HG03460 (cell line): ENCODE results near the gene IGSF3.

ENCODE experiments used
- ATAC-seq: cut with Tn5 transposase; IDR thresholded peaks from one replicate; pipeline ENCODE4 v1.9.1; 2021; ENCODE audit not compliant: unreplicated experiment

IGSF3 gene

DNA sequence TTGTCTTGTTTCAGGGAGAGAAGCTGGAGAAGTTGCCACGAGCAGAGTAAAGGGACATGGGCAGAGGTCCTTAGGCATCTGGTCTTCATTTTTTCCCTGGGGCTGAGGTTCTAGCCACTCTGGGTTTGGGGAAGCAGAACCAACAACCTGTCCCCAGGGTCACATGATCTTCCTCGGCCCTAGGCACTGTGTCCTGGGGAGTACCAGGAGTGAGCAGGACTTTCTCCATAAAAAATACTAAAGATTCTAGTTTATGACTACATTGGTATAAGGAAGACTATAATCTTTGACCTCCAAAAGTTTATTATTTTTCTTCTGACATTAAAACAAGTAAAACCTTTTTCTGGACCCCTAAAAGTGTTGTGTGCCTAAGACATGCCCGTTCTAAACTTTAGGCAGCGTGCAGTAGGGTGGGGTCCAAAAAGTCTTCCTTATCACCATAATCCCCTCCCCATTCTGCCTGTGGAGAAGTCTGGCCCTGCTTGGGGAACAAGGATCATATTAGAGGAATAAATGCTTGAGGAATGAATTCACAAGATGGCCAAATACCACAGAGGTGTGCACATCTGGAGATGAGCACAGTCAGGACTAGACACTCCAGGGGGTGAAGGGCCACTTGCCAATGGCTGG is 19.3 kb upstream of the IGSF3 start:
- ATAC-seq: no peak

DNA sequence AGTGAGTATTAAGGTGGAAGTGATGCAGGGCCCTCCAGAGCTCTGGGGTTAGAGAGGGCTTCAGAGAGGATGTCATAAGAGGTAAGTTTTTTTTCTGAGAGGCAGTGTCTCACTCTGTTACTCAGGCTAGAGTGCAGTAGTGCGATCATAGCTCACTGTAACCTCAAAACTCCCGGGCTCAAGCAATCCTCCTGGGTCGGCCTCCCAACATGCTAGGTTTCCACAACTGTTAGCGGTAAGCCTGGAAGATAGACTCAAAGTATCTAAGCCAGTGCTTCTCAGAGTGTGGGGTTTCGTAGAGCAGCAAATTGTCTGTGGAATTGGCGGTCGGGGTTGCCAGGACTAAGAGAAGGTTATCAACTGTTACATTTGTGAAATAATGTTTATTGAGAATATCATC is 18.6 kb upstream of the IGSF3 start:
- no peak for ATAC-seq

DNA sequence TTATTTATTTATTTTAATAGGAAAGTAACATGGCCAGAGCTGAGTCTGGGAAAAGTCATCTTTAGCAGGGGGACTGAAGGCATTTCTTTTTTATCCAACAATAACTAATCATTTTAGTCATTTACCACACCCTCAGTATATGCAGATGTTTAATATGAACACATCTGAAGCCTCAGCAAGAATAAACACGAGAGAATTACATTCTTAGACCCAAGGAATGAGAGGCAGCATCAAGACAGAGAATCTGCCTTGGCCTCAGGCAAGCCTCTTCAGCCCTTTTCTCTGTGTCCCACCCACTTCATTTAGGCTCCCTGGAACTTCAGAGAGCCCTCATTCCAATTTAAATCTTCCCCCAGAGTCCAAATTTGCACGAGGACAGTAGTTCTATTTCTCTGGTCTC is 17.0 kb upstream of the IGSF3 start:
- no peak for ATAC-seq

DNA sequence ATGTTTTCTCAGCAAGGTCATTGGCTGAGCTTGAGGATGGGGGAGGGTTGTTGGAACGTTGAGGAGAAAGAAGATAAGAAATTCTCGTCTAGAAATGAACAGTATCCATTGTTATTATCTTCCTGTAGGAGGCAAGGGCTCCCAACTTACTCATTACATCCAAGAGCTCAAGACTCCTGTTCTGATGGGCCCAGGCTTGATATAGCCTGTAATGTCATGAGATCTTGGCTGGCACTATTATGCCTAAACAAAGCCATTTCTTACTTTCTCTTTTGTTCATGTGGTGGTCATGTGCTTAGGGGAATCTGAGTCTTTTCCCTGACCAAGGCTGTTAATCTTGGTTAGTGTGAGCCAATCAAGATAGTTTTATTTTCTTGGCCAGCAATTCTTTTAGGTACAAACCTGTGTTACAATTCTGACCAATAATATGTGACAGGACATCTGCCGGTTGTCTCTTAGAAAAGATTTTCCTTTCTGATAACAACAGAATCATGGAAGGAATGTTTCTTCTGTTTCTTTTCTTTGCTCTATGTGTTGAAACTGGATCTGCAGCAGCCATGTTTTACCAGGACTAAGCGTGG is 15.2 kb upstream of the IGSF3 start:
- no peak for ATAC-seq

DNA sequence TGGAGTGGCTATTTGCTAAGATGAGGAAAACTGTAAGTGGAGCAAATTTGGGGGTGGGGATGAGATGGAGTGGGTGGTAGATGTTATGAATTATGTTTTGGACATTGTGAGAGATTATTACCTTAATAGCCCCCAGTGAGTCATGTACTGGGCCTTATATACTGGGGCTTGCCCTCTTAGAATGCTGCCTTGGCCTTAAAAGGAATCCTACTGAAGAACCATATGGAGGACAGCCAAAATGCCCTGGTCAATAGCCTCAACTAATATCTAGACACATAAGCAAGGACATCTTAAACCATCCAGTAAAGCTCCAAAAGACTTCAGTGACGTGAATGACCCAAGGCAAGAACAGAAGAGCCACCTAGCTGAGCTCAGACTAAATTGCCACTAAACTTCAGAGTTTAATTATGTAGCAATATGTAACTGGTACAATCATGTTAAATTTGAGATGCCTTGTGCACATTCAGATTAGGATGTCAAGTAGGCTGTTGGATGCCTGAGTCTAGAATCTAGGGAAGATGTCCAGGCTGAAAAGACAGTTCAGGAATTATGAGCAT is 13.9 kb upstream of the IGSF3 start:
- no peak for ATAC-seq

DNA sequence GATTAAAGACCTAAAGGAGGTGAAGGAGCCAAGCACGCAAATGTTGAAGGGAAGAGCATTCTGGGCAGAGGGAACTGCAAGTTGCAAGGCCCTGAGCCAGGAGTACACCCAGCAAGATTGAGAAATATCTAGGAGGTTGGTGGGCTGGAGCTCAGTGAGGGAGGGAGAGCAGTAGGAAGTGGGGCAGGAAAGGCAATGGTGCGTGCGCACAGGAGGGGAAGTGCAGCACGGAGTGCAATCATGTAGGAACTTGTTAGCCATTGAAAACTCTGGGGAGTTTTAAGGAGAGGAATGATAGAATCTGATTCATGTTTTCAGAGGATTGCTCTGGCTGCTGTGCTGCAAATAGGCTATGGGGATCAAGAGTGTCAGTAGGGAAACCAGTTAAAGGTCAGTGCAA is 13.2 kb upstream of the IGSF3 start:
- ATAC-seq: no peak

DNA sequence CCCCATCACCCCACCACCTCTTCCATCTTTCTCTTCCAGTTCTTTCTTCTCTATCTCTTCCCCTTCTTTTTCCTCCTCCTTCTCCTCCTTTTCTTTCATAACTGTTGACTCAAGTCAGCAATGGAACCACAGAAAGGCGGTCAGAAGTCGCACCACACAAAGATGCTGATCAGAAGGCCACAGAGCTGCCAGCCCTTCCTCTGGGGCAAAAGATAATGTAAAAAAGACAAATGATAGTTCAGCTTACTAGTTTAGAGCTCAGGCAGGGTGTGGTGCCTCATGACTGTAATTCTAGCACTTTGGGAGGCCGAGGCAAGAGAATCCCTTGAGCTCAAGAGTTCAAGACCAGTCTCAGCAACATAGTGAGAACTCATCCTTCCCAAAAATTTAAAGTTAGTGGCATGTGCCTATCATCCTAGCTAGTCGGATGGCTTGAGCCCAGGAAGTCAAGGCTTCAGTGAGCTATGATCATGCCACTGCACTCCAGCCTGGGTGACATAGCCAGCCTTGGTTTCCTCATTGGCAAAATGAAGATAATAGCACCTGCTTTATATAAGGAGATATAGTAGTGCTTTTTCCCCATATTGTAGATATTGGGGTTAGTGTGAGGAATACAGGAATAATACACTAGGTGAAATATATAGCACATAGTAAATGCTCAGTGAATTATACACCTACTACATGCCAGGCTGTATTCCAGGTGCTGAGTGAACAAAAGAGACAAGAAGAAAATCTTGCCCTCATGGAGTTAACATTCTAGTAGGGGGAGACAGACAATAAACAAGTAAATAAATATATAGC is 12.5 kb upstream of the IGSF3 start:
- ATAC-seq: no peak

DNA sequence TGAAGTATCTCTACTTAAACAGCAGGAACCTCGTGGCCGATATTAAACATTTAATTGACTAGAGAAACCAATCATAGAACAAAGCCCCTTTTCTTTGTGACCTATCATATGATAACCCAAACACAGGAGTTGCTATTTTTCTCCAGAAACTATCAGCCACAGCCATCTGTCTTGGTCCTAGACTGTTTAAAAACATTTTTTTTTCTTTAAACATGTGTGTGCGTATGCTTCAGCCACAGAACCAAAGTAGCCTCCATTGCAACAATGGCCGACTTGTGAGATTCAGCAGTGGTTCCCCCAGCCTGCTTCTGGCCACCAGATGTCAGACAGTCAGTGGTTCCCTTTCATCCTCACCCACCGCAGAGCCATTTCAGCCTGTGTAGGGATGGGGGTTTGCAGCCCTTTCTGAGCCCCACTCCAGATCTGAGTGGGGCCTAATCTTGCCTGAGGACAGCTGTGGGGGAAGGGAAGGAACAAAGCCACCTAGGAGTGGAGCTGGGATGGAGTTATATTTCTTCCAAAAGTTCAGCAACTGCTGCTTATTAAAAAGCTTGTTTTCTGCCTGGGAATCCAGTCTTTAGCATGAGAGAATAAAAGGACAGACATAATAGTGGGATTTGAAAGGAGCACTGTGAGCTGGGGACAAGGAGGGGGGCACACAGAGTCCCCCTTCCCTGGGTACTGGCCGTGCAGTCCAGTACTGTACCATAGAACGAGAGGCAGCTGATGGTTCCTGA is 11.7 kb upstream of the IGSF3 start:
- no peak for ATAC-seq

DNA sequence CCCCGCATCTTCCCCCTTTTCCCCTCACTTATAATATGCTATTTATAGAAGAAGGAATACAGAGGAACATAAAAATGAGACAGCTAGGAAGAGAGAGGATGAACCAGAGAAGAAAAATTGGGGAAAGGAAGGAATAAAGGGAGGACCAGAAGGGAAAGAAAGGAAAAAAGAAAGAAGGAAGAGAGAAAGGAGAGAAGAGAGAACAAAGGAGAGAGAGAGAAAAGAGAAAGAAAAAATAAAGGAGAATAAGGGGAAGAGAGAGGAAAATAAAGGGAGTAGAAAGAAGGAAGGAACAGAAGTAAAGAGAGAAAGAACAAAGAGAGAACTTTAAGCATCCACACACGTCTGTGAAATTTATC is 11.2 kb upstream of the IGSF3 start:
- ATAC-seq: no peak

DNA sequence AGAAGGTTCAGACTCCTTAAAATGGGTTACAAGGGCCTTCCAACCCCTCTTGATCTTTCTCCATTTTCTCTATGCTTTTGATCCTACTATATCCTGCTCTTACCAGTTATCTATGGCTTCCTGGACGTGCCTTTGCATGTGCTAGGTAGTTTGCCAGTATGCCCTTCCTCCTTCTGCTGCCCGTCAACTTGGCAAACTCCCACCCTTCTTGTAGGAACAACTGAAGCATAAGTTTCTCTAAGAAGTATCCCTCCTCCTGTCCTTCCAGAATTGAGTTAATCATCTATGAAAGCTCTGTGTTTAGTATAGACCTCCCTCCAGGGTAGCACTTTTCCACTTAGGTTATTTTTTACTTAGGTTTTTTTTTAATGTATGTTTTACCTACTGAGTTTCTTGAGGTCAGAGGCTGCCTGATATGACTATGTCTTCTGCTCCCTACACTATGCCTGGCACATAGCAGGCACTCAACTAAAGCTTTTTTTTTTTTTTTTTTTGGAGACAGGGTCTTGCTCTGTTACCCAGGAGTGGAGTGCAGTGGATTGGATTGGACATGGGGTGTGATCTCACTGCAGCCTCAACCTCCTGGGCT is 10.0 kb upstream of the IGSF3 start:
- no peak for ATAC-seq

DNA sequence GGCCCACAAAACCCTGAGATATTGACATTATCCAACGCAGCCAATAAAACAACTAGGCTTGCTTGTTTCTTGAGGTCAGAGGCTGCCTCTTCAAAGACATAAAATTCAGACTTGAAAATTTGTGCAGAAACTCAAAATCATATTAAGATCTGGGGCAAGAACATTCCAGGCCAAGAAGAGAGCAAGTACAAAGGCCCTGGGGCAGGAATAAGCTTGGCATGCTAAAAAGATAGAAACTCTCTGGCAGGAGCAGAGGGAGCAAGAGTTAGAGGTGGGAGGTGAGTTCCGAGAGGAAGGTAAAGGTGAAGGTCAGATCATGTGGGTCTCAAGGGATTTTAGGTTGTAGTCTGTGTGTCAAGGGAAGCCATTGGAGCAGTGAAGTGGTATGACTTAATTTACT is 8.8 kb upstream of the IGSF3 start:
- no peak for ATAC-seq

DNA sequence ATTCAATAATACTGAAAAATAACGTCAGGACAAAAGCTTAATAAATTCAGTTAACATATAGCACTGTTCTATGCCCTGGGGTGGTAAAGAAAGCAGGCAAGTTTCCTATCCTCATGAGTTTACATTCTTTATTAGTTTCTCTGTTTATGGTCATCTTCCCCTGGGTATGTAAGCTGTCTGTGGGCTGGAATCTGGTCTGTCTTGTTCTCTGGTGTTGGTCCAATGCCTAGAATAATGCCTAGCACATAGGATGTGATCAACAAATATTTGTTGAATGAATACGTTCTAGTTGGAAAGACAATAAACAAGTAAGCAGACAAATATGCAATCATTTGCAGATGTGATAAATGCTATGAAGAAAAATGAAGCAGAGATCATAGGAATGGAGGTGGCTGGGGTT is 7.2 kb upstream of the IGSF3 start:
- no peak for ATAC-seq

DNA sequence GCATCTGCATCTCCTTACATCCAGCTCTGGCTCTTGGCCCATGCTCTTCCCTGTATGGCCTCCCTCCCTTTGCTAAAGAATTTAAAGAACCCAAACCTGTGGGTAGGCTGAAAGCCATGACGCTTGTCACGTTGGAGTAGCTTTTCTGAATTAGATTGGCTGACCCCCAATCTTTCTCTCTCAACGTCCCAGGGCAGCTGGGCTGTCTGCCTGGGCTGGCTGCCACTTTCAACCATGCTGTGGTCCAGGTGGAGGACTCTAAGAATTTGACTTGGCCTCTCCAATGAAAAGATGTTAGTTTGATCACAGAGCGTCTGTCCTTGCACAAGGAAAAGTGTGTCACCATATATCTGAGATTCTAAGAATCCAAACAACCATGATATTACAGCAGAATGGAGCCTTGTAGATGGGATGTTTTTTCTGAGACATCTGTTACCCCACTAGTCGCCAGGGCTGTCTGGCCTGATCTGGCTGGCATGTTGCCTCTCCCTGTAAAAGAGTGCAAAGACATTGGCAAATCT is 6.5 kb upstream of the IGSF3 start:
- no peak for ATAC-seq

DNA sequence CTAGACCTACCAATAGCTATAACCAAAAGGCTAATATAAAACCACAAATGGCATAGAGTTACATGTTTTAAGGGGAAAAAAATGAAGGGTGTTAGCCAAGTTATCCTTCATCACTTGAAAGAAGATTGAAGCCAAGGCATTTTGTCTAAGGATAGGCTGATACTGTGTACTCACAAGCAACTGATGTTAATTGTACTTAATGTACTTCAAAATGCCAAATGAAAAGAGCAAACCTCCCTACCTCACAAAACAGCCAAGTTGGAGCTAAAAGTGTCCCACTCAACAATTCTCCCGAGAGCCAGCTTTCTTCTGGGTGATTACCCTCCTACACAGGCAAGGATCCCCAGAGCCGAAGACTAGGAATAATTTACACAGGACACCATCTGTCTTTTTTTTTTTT is 4.4 kb upstream of the IGSF3 start:
- no peak for ATAC-seq

DNA sequence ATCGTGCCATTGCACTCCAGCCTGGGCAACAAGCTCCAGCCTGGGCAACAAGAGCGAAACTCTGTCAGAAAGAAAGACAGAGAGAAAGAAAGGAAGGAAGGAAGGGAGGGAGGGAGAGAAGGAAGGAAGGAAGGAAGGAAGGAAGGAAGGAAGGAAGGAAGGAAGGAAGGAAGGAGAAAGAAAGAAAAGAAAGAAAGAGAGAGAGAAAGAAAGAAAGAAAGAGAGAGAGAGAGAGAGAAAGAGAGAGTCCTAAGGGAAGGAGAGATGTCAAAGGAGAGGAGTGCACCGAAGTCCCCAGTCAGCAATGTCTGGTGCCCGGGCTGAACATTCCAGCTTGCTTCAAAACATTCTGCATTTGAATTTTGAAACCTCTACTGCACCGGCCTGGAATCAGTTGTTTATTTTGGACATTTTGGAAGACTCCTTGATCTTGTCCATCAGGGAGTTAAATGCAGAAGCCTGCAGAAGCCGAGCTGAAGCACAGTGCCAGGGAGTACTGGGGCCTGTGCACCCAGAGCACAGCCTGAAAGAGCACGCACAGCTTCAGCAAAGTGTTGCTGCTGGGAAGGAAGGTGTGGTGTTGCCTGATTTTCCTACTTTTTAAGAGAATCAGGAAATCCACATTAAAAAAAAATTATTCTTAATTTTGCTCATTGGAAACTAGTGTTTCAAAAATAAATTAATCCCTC is 3.7 kb upstream of the IGSF3 start:
- no peak for ATAC-seq

DNA sequence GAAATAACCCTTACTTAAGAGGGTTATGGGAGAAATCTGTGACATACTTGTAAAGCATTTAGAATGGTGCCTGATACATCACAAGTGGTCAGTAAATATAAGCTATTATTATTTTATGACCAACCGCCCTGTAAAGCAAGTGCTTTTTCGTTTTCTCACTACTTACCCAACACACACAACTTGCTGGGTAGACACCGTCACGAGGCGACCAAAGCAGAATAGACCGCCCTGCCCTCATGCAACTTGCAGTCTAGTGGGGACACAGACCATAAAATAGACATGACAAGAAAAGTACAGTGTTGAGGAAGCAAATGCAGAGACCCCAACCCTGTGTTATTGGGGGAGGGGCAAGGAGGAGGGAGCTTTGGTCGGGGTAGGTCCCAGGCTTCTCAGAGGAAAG is 744 bp upstream of the IGSF3 start:
- ATAC-seq: no peak

DNA sequence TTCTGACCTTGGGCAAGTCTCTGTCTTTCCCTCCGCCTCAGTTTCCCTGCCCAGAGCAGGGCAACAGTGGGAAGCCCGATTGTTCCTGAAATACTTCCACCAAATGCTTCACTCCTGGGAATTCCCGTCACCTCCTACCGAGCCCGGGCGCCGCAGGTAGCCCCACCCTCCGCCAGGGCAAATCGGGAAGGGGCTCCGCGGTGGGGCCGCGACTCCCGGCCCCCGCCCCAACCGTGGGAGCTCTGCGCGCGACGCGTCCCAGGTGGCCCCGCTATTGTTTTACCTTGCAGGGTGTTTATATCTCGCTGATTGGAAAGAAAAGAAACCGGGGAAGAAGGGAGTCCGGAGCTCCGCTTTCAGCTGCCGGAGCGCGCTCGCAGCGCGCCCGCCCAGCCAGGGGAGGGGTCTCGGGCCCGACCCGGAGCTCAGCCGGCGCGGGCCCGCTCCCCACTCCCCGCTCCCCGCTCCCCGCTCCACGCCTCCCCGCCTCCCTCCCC is 407 bp downstream of the IGSF3 start:
- ATAC-seq: no peak

DNA sequence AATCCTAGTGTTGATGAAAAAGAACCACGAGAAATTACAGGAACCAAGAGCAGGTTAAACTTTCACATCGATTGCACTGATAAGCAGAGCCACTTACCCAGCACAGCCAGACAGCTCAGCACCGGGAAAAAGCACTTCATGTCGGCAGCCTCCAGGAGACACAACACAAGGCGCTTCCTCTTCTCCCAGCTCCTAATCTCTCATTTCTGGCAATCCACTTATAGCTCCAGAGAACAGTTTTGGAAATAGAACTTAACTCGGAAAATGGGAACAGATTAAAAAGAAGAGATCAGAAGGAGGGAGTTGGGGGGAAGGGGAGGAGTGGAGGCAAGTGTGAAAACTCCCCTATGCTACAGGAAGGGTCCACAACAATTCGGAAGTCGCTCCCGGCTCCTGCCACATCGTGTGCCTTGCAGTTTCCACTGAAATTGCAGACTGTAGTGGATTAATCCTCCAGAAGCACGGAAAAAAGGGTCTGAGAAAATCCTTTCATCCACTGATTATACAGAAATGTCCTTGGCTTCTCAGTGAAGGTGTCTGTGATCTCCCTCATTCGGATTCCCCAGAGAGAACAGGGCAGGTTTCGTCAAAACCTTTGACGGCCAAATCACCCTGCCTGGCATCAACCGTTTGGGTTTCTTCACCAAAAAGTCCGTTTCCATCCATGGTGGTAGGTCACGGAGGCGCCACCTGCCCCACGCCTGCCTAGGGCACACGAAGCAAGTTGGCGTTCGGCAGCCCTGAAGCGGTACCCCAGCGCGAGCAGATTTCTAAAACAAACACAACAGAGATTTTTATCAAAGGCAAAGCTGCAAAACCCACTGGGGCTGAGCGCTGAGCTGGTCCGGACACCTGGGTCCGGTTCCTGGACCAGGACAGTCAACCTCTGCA is 1.1 kb downstream of the IGSF3 start:
- ATAC-seq: no peak

DNA sequence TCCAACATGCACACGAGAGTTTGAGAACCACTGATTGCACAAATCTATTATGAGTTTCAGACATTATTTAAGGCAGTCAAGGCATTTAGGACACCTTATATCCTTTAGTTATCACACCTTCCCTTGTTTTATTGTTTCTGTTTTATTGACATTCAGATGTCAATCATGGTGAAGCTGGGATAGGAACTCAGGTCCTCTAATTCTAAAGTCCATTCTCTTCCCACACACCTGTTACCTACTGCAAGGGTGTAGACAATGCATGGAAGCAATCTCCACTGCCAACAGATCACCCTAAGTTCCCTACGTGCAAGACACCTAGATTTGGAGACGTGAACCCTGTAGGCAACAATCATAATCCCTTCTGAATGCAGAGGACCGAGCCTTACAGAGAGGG is 2.6 kb downstream of the IGSF3 start:
- ATAC-seq: no peak
